HG02943 (cell line): ENCODE results near the gene RAC2.

Experiments used
- ATAC-seq: cut with Tn5 transposase; IDR thresholded peaks from one replicate; pipeline ENCODE4 v1.9.1; 2021; ENCODE audit warnings: mild to moderate bottlenecking, low read depth, moderate library complexity; ENCODE audit not compliant: unreplicated experiment

Gene RAC2

GRCh38 chr22:37179622-37180420 is 64.2 kb downstream of the RAC2 start:
- no peak for ATAC-seq

GRCh38 chr22:37179126-37179470 is 65.0 kb downstream of the RAC2 start:
- no peak for ATAC-seq

- no peak for ATAC-seq
These were observed 65.5 kb downstream of the RAC2 start for GRCh38 chr22:37178350-37179125.

- no peak for ATAC-seq
These were observed 66.3 kb downstream of the RAC2 start for GRCh38 chr22:37177755-37178154.

GRCh38 chr22:37177221-37177620 is 66.8 kb downstream of the RAC2 start:
- no peak for ATAC-seq

- no peak for ATAC-seq
These were observed 67.5 kb downstream of the RAC2 start for GRCh38 chr22:37176464-37177061.

GRCh38 chr22:37175414-37176281 is 68.4 kb downstream of the RAC2 start:
- no peak for ATAC-seq
